Measurements from ENCODE around the gene GNAQ. TPM values are rescaled to one million over a fixed set of nuclear protein-coding genes. Genes with fewer than 3 reads are reported as not detected.

The GNAQ gene
- total RNA-seq, 5 donors from 2014 or later (not counting 1 experiment from before 2014, with no cell fraction given) = 29.3 to 48.4 (median 38.3) TPM

GRCh38 chr9:77856615-77857014 lies 175.0 kb downstream of the GNAQ start:
- Histone ChIP-seq H3K4me3 (ENCODE audit: control insufficient read depth in 1 of 2, extremely low read depth in 1 of 2, low read length in 1 of 2) (no peak overlapping the region), H3K4me1 (ENCODE audit: control insufficient read depth in 1 of 2, extremely low read depth in 1 of 2, insufficient read depth in 2 of 2, low read length in 2 of 2) (peaks cover 0 to 8% of the 10 kb centered on the region in 2 experiments), H3K27ac (ENCODE audit: low read length) (no peak overlapping the region), H3K9me3 (no peaks in the 10 kb centered on the region), H3K36me3 (ENCODE audit: control insufficient read depth in 2 of 2, extremely low read depth in 1 of 2, insufficient read depth in 1 of 2, low read length in 1 of 2) (peaks cover 0 to 2% of the 10 kb centered on the region in 2 donors), H3K27me3 (replicated peaks in 1 of 2; ENCODE audit: control insufficient read depth in 2 of 2, extremely low read depth in 1 of 2, insufficient read depth in 2 of 2, low read length in 1 of 2) (no peaks in the 10 kb centered on the region)
- Mint-ChIP-seq H3K27me3 (no peaks in the 10 kb centered on the region), H3K4me1 (peaks cover 31 to 45% (median 39%) of the 10 kb centered on the region in 3 donors), H3K9me3 (peaks cover 0 to 11% (median 5%) of the 10 kb centered on the region in 3 donors), H3K27ac (no peak overlapping the region), H3K4me3 (no peak overlapping the region), H3K36me3 (peaks cover 25% of the 10 kb centered on the region)
- DNase-seq (no peak), ATAC-seq (replicated peaks in 1 of 4) (no peak)
- CTCF ChIA-PET = interaction anchor here in 1 of 2 donors (0.6 kb wide), 1 partner anchor 38 kb away, joined by 6 read pairs; no protein-coding TSS in a partner anchor
- POLR2A ChIA-PET = no interaction called here
- WGBS (ENCODE audit: insufficient coverage) = no CpG with 5 or more reads among the region's 1 CpG

DNA sequence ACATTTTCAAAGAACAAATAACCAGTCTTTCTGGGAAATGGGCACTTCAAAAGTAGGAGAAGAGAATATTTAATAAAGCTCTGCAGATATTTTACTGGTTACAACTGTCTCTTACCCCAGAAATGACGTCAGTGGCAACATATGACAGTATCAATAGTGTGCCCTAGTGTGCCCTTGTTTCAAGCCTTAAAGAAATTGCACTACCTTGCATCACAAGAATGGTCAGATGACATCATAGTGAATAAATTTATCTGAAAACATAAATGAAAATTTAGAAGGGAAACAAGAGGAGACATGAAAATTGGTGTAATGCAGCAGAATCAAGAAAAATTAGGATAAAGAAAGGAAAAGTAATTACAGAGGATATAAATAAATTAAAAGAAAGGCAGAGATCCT lies 176.7 kb downstream of the GNAQ start:
- CTCF ChIA-PET = no interaction called here
- H3K27ac Mint-ChIP-seq = no peak overlapping the region
- peaks cover 14% of the 10 kb centered on the region for H3K36me3 Mint-ChIP-seq
- peaks cover 31 to 45% (median 39%) of the 10 kb centered on the region in 3 donors for H3K4me1 Mint-ChIP-seq
- ATAC-seq (replicated peaks in 1 of 4) (no peak), DNase-seq (no peak)
- Histone ChIP-seq H3K4me3 (ENCODE audit: control insufficient read depth in 1 of 2, extremely low read depth in 1 of 2, low read length in 1 of 2) (no peak overlapping the region), H3K9me3 (no peaks in the 10 kb centered on the region), H3K27ac (ENCODE audit: low read length) (no peak overlapping the region), H3K4me1 (ENCODE audit: control insufficient read depth in 1 of 2, extremely low read depth in 1 of 2, insufficient read depth in 2 of 2, low read length in 2 of 2) (peaks cover 0 to 8% of the 10 kb centered on the region in 2 experiments), H3K27me3 (replicated peaks in 1 of 2; ENCODE audit: control insufficient read depth in 2 of 2, extremely low read depth in 1 of 2, insufficient read depth in 2 of 2, low read length in 1 of 2) (no peaks in the 10 kb centered on the region), H3K36me3 (ENCODE audit: control insufficient read depth in 2 of 2, extremely low read depth in 1 of 2, insufficient read depth in 1 of 2, low read length in 1 of 2) (peaks cover under 1 to 2% of the 10 kb centered on the region in 2 donors)
- POLR2A ChIA-PET = no interaction called here
- no peak overlapping the region for H3K4me3 Mint-ChIP-seq
- WGBS (ENCODE audit: insufficient coverage) = 100% methylated on average over 1 of the region's 1 CpG
- H3K9me3 Mint-ChIP-seq = peaks cover 0 to 7% (median 5%) of the 10 kb centered on the region in 3 donors
- no peaks in the 10 kb centered on the region for H3K27me3 Mint-ChIP-seq

DNA sequence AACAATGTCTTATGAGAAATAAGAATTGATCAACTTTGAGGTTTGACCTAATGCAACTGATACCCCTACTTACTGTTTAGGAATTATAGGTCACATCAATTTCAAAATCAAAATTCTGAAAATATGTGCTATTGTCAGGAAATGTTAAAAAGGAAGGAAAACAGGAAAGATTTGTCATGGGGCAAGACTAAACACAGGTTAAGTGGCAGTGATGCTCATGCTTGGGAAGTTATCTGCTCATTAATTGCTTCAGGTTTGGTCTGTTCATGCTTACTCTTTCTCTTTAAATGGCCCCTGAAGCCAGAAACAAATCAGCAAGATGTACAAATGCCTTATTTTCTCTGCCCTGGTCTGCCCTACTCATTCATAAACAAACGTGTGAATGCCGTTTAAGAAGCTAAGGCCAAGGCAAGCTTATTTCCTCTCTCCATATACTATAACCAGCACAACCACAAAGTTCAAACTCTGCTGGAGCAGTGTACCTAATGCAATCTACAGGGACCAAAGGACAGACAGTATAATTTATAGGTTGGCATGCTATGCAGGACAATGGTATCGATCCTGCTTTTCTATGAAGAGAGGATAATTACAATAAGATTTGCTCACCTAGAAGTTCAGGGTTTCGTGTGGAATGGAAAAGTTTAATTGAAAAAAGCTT lies 177.2 kb downstream of the GNAQ start:
- no peaks in the 10 kb centered on the region for H3K27me3 Mint-ChIP-seq
- peaks cover 0 to 7% (median 5%) of the 10 kb centered on the region in 3 donors for H3K9me3 Mint-ChIP-seq
- ATAC-seq (replicated peaks in 1 of 4) = no peak
- ChIA-PET CTCF (no interaction called here), POLR2A (no interaction called here)
- Histone ChIP-seq H3K36me3 (ENCODE audit: control insufficient read depth in 2 of 2, extremely low read depth in 1 of 2, insufficient read depth in 1 of 2, low read length in 1 of 2) (peaks cover 0 to 4% of the 10 kb centered on the region in 2 donors), H3K27ac (ENCODE audit: low read length) (no peak overlapping the region), H3K4me1 (ENCODE audit: control insufficient read depth in 1 of 2, extremely low read depth in 1 of 2, insufficient read depth in 2 of 2, low read length in 2 of 2) (peaks cover 0 to 8% of the 10 kb centered on the region in 2 experiments), H3K9me3 (no peaks in the 10 kb centered on the region), H3K27me3 (replicated peaks in 1 of 2; ENCODE audit: control insufficient read depth in 2 of 2, extremely low read depth in 1 of 2, insufficient read depth in 2 of 2, low read length in 1 of 2) (no peaks in the 10 kb centered on the region), H3K4me3 (ENCODE audit: control insufficient read depth in 1 of 2, extremely low read depth in 1 of 2, low read length in 1 of 2) (no peak overlapping the region)
- H3K4me1 Mint-ChIP-seq = peaks cover 31 to 45% (median 39%) of the 10 kb centered on the region in 3 donors
- no peak overlapping the region for H3K27ac Mint-ChIP-seq
- H3K4me3 Mint-ChIP-seq = no peak overlapping the region
- 89% methylated on average over 3 of the region's 4 CpGs for WGBS (ENCODE audit: insufficient coverage)
- H3K36me3 Mint-ChIP-seq = peaks cover 14% of the 10 kb centered on the region
- no peak for DNase-seq

DNA sequence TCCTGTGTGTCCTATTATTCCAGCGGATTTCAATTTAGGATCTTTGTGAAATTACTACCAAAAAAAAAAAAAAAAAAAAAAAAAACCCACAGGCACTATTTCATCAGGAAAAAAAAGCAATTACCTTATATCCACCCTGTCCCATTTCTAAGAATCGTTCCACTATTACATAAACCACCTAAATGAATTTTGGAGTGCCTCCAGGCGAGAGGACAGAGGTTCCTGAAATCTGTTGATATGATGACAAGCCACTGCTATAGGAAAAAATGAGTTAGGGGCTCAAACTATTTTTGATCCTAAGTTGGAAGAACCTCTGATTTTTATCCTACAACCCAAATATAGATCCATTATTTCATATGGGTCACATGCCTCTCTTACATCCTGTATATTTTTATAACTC lies 177.9 kb downstream of the GNAQ start:
- H3K27me3 Mint-ChIP-seq = no peaks in the 10 kb centered on the region
- no CpG with 5 or more reads among the region's 3 CpGs for WGBS (ENCODE audit: insufficient coverage)
- ATAC-seq (replicated peaks in 1 of 4) = no peak
- Histone ChIP-seq H3K4me1 (ENCODE audit: control insufficient read depth in 1 of 2, extremely low read depth in 1 of 2, insufficient read depth in 2 of 2, low read length in 2 of 2) (peaks cover 0 to 8% of the 10 kb centered on the region in 2 experiments), H3K9me3 (no peaks in the 10 kb centered on the region), H3K27me3 (replicated peaks in 1 of 2; ENCODE audit: control insufficient read depth in 2 of 2, extremely low read depth in 1 of 2, insufficient read depth in 2 of 2, low read length in 1 of 2) (no peaks in the 10 kb centered on the region), H3K36me3 (ENCODE audit: control insufficient read depth in 2 of 2, extremely low read depth in 1 of 2, insufficient read depth in 1 of 2, low read length in 1 of 2) (peaks cover 0 to 4% of the 10 kb centered on the region in 2 donors), H3K4me3 (ENCODE audit: control insufficient read depth in 1 of 2, extremely low read depth in 1 of 2, low read length in 1 of 2) (no peak overlapping the region), H3K27ac (ENCODE audit: low read length) (no peak overlapping the region)
- H3K4me1 Mint-ChIP-seq = peaks cover 30 to 43% (median 38%) of the 10 kb centered on the region in 3 donors
- POLR2A ChIA-PET = no interaction called here
- H3K4me3 Mint-ChIP-seq = no peak overlapping the region
- H3K36me3 Mint-ChIP-seq = peaks cover 12% of the 10 kb centered on the region
- H3K9me3 Mint-ChIP-seq = peaks cover 0 to 3% (median 2%) of the 10 kb centered on the region in 3 donors
- CTCF ChIA-PET = no interaction called here
- no peak for DNase-seq
- no peak overlapping the region for H3K27ac Mint-ChIP-seq

DNA sequence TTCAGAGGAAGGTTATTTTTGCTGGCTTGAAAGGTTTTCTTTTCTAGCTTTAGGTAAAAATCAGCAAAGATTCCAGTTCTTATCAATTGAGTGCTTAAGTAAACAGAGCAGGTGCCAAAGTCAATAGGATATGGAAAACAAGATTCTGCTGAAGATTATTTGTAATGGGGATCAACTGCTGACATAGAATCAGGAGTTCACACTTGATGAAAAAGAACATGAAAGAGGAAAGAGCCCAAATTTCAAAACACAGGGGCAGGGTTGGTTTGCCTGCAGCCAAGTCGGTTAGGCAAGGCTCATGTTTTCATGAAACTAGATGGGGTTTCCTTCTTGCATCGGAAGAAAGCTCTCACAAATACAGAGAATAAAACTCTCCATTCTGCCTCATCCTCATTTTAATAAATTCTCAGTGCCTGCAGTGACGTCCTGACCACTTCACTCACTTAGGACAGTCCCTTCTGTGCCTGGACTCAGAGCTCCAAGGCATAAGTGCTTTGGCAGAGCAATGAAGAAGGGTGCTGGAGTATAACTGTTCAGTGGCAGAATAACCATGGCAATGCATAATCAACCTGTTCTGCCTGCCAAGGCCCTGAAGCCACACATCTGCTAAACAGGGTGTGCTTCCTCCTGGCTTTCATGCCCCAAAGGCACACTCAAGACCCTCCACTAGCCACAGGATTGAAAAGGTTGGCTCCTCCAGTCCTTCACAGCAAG lies 179.6 kb downstream of the GNAQ start:
- H3K27ac Mint-ChIP-seq = no peak overlapping the region
- ChIA-PET POLR2A (no interaction called here), CTCF (no interaction called here)
- H3K27me3 ChIP-seq (replicated peaks in 1 of 2; ENCODE audit: control insufficient read depth in 2 of 2, extremely low read depth in 1 of 2, insufficient read depth in 2 of 2, low read length in 1 of 2) = no peaks in the 10 kb centered on the region
- H3K4me1 Mint-ChIP-seq = peaks cover 37 to 46% (median 42%) of the 10 kb centered on the region in 3 donors
- H3K9me3 ChIP-seq = no peaks in the 10 kb centered on the region
- no peak overlapping the region for H3K4me3 ChIP-seq (ENCODE audit: control insufficient read depth in 1 of 2, extremely low read depth in 1 of 2, low read length in 1 of 2)
- no peak overlapping the region for H3K27ac ChIP-seq (ENCODE audit: low read length)
- no peaks in the 10 kb centered on the region for H3K9me3 Mint-ChIP-seq
- no peak for ATAC-seq (replicated peaks in 1 of 4)
- no peaks in the 10 kb centered on the region for H3K27me3 Mint-ChIP-seq
- no peak for DNase-seq
- no peak overlapping the region for H3K4me3 Mint-ChIP-seq
- H3K4me1 ChIP-seq (ENCODE audit: control insufficient read depth in 1 of 2, extremely low read depth in 1 of 2, insufficient read depth in 2 of 2, low read length in 2 of 2) = peaks cover 6 to 15% of the 10 kb centered on the region in 2 experiments
- WGBS (ENCODE audit: insufficient coverage) = 83% methylated on average over 1 of the region's 3 CpGs
- H3K36me3 ChIP-seq (ENCODE audit: control insufficient read depth in 2 of 2, extremely low read depth in 1 of 2, insufficient read depth in 1 of 2, low read length in 1 of 2) = peaks cover 0 to 4% of the 10 kb centered on the region in 2 donors
- H3K36me3 Mint-ChIP-seq = peaks cover 3% of the 10 kb centered on the region

DNA sequence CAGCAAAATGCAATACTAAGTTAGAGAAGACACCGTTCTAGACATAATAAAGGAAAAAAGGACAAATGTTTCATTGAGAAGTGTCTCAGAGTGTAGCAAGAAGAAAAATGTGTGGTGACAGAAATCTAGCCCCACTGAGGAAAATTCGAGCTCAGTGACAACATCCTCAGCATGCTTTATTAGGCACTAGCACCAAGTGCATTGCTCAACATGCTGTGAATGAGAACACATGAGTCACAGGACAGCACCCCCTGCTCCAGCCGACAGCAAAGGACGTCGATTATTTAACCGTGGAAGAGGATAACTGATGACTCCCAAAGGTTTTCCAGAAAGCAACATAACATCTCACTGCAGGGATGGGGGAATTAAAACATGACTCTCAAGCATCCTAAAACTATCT lies 182.7 kb downstream of the GNAQ start:
- no peaks in the 10 kb centered on the region for H3K9me3 ChIP-seq
- ATAC-seq (replicated peaks in 1 of 4) = no peak
- no peak overlapping the region for H3K27ac ChIP-seq (ENCODE audit: low read length)
- ChIA-PET CTCF (no interaction called here), POLR2A (interaction anchor here in 1 of 2 donors (0.7 kb wide), 1 partner anchor 21 kb away, joined by 4 read pairs; no protein-coding TSS in a partner anchor)
- H3K27ac Mint-ChIP-seq = no peak overlapping the region
- H3K36me3 Mint-ChIP-seq = peaks cover 3% of the 10 kb centered on the region
- no peaks in the 10 kb centered on the region for H3K27me3 ChIP-seq (replicated peaks in 1 of 2; ENCODE audit: control insufficient read depth in 2 of 2, extremely low read depth in 1 of 2, insufficient read depth in 2 of 2, low read length in 1 of 2)
- no peak overlapping the region for H3K4me3 Mint-ChIP-seq
- H3K9me3 Mint-ChIP-seq = no peaks in the 10 kb centered on the region
- H3K4me1 Mint-ChIP-seq = peaks cover 29 to 37% (median 32%) of the 10 kb centered on the region in 3 donors
- no peak for DNase-seq
- H3K4me1 ChIP-seq (ENCODE audit: control insufficient read depth in 1 of 2, extremely low read depth in 1 of 2, insufficient read depth in 2 of 2, low read length in 2 of 2) = peaks cover 6 to 9% of the 10 kb centered on the region in 2 experiments
- no peak overlapping the region for H3K4me3 ChIP-seq (ENCODE audit: control insufficient read depth in 1 of 2, extremely low read depth in 1 of 2, low read length in 1 of 2)
- H3K27me3 Mint-ChIP-seq = no peaks in the 10 kb centered on the region
- peaks cover 0 to 4% of the 10 kb centered on the region in 2 donors for H3K36me3 ChIP-seq (ENCODE audit: control insufficient read depth in 2 of 2, extremely low read depth in 1 of 2, insufficient read depth in 1 of 2, low read length in 1 of 2)
- 50% methylated on average over 1 of the region's 6 CpGs for WGBS (ENCODE audit: insufficient coverage)
